ENCODE results near the gene TMEM139. TPM values are rescaled to one million over a fixed set of nuclear protein-coding genes. Genes with fewer than 3 reads are reported as not detected.
A peak's percentile ranks its signal among the peaks of the same experiment; 100 is the strongest.
"Not testable (repeated sequence)": the region's sequence is repeated elsewhere in the genome, so short reads cannot be mapped to it uniquely, and the experiment has no call there.

Gene TMEM139
- total and polyA plus RNA-seq, 7 experiments from 2014 or later: 0.32 to 0.62 (median 0.48) TPM; not detected in 1

GRCh38 chr7:143289421-143289820, 4.7 kb downstream of the TMEM139 start:
- no peaks in the 10 kb centered on the region for H3K27me3 ChIP-seq (ENCODE audit: control insufficient read depth in 2 of 2, insufficient read depth in 2 of 2, low read length in 2 of 2)
- H3K9me3 ChIP-seq (ENCODE audit: control insufficient read depth in 2 of 3, low read length in 3 of 3): no peaks in the 10 kb centered on the region
- peak overlapping the region; percentile 88 to 99 (median 95) for H3K4me3 Mint-ChIP-seq
- H3K4me3 ChIP-seq (ENCODE audit: low read length): peak overlapping the region; percentile 92
- peaks cover 15 to 40% (median 23%) of the 10 kb centered on the region in 5 donors for H3K36me3 Mint-ChIP-seq
- peaks cover 13 to 24% of the 10 kb centered on the region in 2 donors for H3K4me1 ChIP-seq (ENCODE audit: control insufficient read depth in 2 of 2, insufficient read depth in 2 of 2, low read length in 2 of 2)
- peaks cover 3 to 29% (median 13%) of the 10 kb centered on the region in 3 experiments for H3K36me3 ChIP-seq (ENCODE audit: control insufficient read depth in 2 of 3, insufficient read depth in 3 of 3, low read length in 3 of 3)
- no peak for DNase-seq
- H3K9me3 Mint-ChIP-seq: peaks cover 0 to 4% (median 0%) of the 10 kb centered on the region in 11 donors
- no peak for ATAC-seq
- POLR2A ChIA-PET: interaction anchor here (0.6 to 1.4 kb wide), 7 partner anchors 9 to 90 kb away, joined by 3 to 7 read pairs (median 3); no protein-coding TSS in a partner anchor
- intact Hi-C loops (cut with micrococcal nuclease): loop anchor here (1.0 to 5.0 kb wide), 6 partner anchors 10 to 481 kb away; no protein-coding TSS in a partner anchor
- H3K27me3 Mint-ChIP-seq: no peaks in the 10 kb centered on the region
- peak overlapping the region; percentile 85 for H3K27ac ChIP-seq (ENCODE audit: low read depth, low read length)
- peak overlapping the region in 8 of 9 donors; percentile 86 to 95 (median 90) for H3K27ac Mint-ChIP-seq
- CTCF ChIA-PET: interaction anchor here (1.4 to 4.8 kb wide), 2 partner anchors 10 to 49 kb away, joined by 5 to 31 read pairs; no protein-coding TSS in a partner anchor
- H3K4me1 Mint-ChIP-seq: peaks cover 36 to 63% (median 57%) of the 10 kb centered on the region in 7 donors

GRCh38 chr7:143289888-143290287, 5.1 kb downstream of the TMEM139 start:
- DNase-seq; H3K27me3 ChIP-seq (ENCODE audit: control insufficient read depth in 2 of 2, insufficient read depth in 2 of 2, low read length in 2 of 2); H3K27me3 Mint-ChIP-seq; H3K9me3 Mint-ChIP-seq; H3K27ac ChIP-seq (ENCODE audit: low read depth, low read length); ATAC-seq; H3K9me3 ChIP-seq (ENCODE audit: control insufficient read depth in 2 of 3, low read length in 3 of 3): not testable (repeated sequence)
- H3K27ac Mint-ChIP-seq: peak overlapping the region in 7 of 9 donors; percentile 45 to 95 (median 90)
- peaks cover 38 to 65% (median 62%) of the 10 kb centered on the region in 7 donors for H3K4me1 Mint-ChIP-seq
- peak overlapping the region; percentile 88 to 99 (median 95) for H3K4me3 Mint-ChIP-seq
- H3K4me1 ChIP-seq (ENCODE audit: control insufficient read depth in 2 of 2, insufficient read depth in 2 of 2, low read length in 2 of 2): peaks cover 13 to 24% of the 10 kb centered on the region in 2 donors
- intact Hi-C loops (cut with micrococcal nuclease): loop anchor here (1.0 to 5.0 kb wide), 6 partner anchors 9 to 481 kb away; no protein-coding TSS in a partner anchor
- peaks cover 3 to 34% (median 17%) of the 10 kb centered on the region in 3 experiments for H3K36me3 ChIP-seq (ENCODE audit: control insufficient read depth in 2 of 3, insufficient read depth in 3 of 3, low read length in 3 of 3)
- POLR2A ChIA-PET: interaction anchor here (0.6 to 1.4 kb wide), 7 partner anchors 10 to 90 kb away, joined by 3 to 7 read pairs (median 3); no protein-coding TSS in a partner anchor
- CTCF ChIA-PET: interaction anchor here (0.6 to 4.8 kb wide), 3 partner anchors 10 to 50 kb away, joined by 3 to 31 read pairs (median 5); no protein-coding TSS in a partner anchor
- H3K4me3 ChIP-seq (ENCODE audit: low read length): peak overlapping the region; percentile 92
- H3K36me3 Mint-ChIP-seq: peaks cover 16 to 43% (median 27%) of the 10 kb centered on the region in 5 donors

- Histone ChIP-seq H3K4me3 (ENCODE audit: low read length) (no peak overlapping the region), H3K9me3 (ENCODE audit: control insufficient read depth in 2 of 3, low read length in 3 of 3) (no peaks in the 10 kb centered on the region), H3K4me1 (ENCODE audit: control insufficient read depth in 2 of 2, insufficient read depth in 2 of 2, low read length in 2 of 2) (peaks cover 13 to 24% of the 10 kb centered on the region in 2 donors), H3K27me3 (ENCODE audit: control insufficient read depth in 2 of 2, insufficient read depth in 2 of 2, low read length in 2 of 2) (no peaks in the 10 kb centered on the region), H3K36me3 (ENCODE audit: control insufficient read depth in 2 of 3, insufficient read depth in 3 of 3, low read length in 3 of 3) (peaks cover 3 to 37% (median 19%) of the 10 kb centered on the region in 3 experiments), H3K27ac (ENCODE audit: low read depth, low read length) (no peak overlapping the region)
- no peak for ATAC-seq
- Mint-ChIP-seq H3K27me3 (no peaks in the 10 kb centered on the region), H3K4me3 (peak overlapping the region; percentile 88 to 99 (median 95)), H3K9me3 (peaks cover 0 to 4% (median 0%) of the 10 kb centered on the region in 11 donors), H3K36me3 (peaks cover 16 to 46% (median 27%) of the 10 kb centered on the region in 5 donors), H3K27ac (peak overlapping the region in 6 of 9 donors; percentile 42 to 95 (median 76)), H3K4me1 (peaks cover 39 to 68% (median 65%) of the 10 kb centered on the region in 7 donors)
- CTCF ChIA-PET: interaction anchor here (0.6 to 4.8 kb wide), 3 partner anchors 9 to 50 kb away, joined by 3 to 31 read pairs (median 5); no protein-coding TSS in a partner anchor
- no peak for DNase-seq
- POLR2A ChIA-PET: interaction anchor here (0.8 to 1.4 kb wide), 5 partner anchors 9 to 43 kb away, joined by 3 to 7 read pairs (median 5); no protein-coding TSS in a partner anchor
- intact Hi-C loops (cut with micrococcal nuclease): no loop called here
These were observed 5.5 kb downstream of the TMEM139 start for GRCh38 chr7:143290293-143290692.

GRCh38 chr7:143292876-143293275, 8.1 kb downstream of the TMEM139 start:
- peaks cover 8 to 27% of the 10 kb centered on the region in 2 donors for H3K4me1 ChIP-seq (ENCODE audit: control insufficient read depth in 2 of 2, insufficient read depth in 2 of 2, low read length in 2 of 2)
- Mint-ChIP-seq H3K9me3 (peaks cover 0 to 2% (median 0%) of the 10 kb centered on the region in 11 donors), H3K4me1 (peaks cover 47 to 79% (median 72%) of the 10 kb centered on the region in 7 donors), H3K4me3 (no peak overlapping the region), H3K36me3 (peaks cover 16 to 55% (median 35%) of the 10 kb centered on the region in 5 donors), H3K27ac (peak overlapping the region in 1 of 9 donors; percentile 15), H3K27me3 (no peaks in the 10 kb centered on the region)
- H3K4me3 ChIP-seq (ENCODE audit: low read length): no peak overlapping the region
- intact Hi-C loops (cut with micrococcal nuclease): no loop called here
- peaks cover 10 to 53% (median 25%) of the 10 kb centered on the region in 3 experiments for H3K36me3 ChIP-seq (ENCODE audit: control insufficient read depth in 2 of 3, insufficient read depth in 3 of 3, low read length in 3 of 3)
- no peaks in the 10 kb centered on the region for H3K27me3 ChIP-seq (ENCODE audit: control insufficient read depth in 2 of 2, insufficient read depth in 2 of 2, low read length in 2 of 2)
- no peak for ATAC-seq
- ChIA-PET POLR2A (interaction anchor here (3.1 kb wide), 1 partner anchor 52 kb away, joined by 13 read pairs; no protein-coding TSS in a partner anchor), CTCF (interaction anchor here (0.7 to 4.8 kb wide), 4 partner anchors 43 to 111 kb away, joined by 3 to 31 read pairs (median 4); no protein-coding TSS in a partner anchor)
- no peak overlapping the region for H3K27ac ChIP-seq (ENCODE audit: low read depth, low read length)
- H3K9me3 ChIP-seq (ENCODE audit: control insufficient read depth in 2 of 3, low read length in 3 of 3): no peaks in the 10 kb centered on the region
- no peak for DNase-seq

- Mint-ChIP-seq H3K36me3 (peaks cover 23 to 70% (median 46%) of the 10 kb centered on the region in 5 donors), H3K4me3 (peak overlapping the region in 7 of 10 donors; percentile 0 to 40 (median 32)), H3K27ac (peak overlapping the region; percentile 20 to 66 (median 50)), H3K4me1 (peaks cover 41 to 76% (median 70%) of the 10 kb centered on the region in 7 donors), H3K9me3 (no peaks in the 10 kb centered on the region), H3K27me3 (no peaks in the 10 kb centered on the region)
- ChIA-PET POLR2A (interaction anchor here (0.5 to 2.6 kb wide), 8 partner anchors 10 to 113 kb away, joined by 3 to 8 read pairs (median 4); partner anchors contain the start of genes EPHA1 and GSTK1), CTCF (interaction anchor here (0.7 to 7.5 kb wide), 4 partner anchors 10 to 470 kb away, joined by 3 to 177 read pairs (median 4); no protein-coding TSS in a partner anchor)
- no peak for ATAC-seq
- Histone ChIP-seq H3K27me3 (ENCODE audit: control insufficient read depth in 2 of 2, insufficient read depth in 2 of 2, low read length in 2 of 2) (no peaks in the 10 kb centered on the region), H3K27ac (ENCODE audit: low read depth, low read length) (no peak overlapping the region), H3K4me3 (ENCODE audit: low read length) (no peak overlapping the region), H3K4me1 (ENCODE audit: control insufficient read depth in 2 of 2, insufficient read depth in 2 of 2, low read length in 2 of 2) (peaks cover 8 to 11% of the 10 kb centered on the region in 2 donors), H3K9me3 (ENCODE audit: control insufficient read depth in 2 of 3, low read length in 3 of 3) (no peaks in the 10 kb centered on the region), H3K36me3 (ENCODE audit: control insufficient read depth in 2 of 3, insufficient read depth in 3 of 3, low read length in 3 of 3) (peaks cover 10 to 66% (median 44%) of the 10 kb centered on the region in 3 experiments)
- intact Hi-C loops (cut with micrococcal nuclease): no loop called here
- DNase-seq: no peak
These were observed 11.1 kb downstream of the TMEM139 start for GRCh38 chr7:143295870-143296269.

GRCh38 chr7:143296686-143297085, 11.9 kb downstream of the TMEM139 start:
- Histone ChIP-seq H3K36me3 (ENCODE audit: control insufficient read depth in 2 of 3, insufficient read depth in 3 of 3, low read length in 3 of 3) (peaks cover 10 to 75% (median 52%) of the 10 kb centered on the region in 3 experiments), H3K4me1 (ENCODE audit: control insufficient read depth in 2 of 2, insufficient read depth in 2 of 2, low read length in 2 of 2) (peaks cover 7 to 10% of the 10 kb centered on the region in 2 donors), H3K27me3 (ENCODE audit: control insufficient read depth in 2 of 2, insufficient read depth in 2 of 2, low read length in 2 of 2) (no peaks in the 10 kb centered on the region), H3K9me3 (ENCODE audit: control insufficient read depth in 2 of 3, low read length in 3 of 3) (no peaks in the 10 kb centered on the region), H3K4me3 (ENCODE audit: low read length) (no peak overlapping the region), H3K27ac (ENCODE audit: low read depth, low read length) (no peak overlapping the region)
- peaks cover 37 to 76% (median 62%) of the 10 kb centered on the region in 7 donors for H3K4me1 Mint-ChIP-seq
- intact Hi-C loops (cut with micrococcal nuclease): no loop called here
- ChIA-PET CTCF (interaction anchor here (0.6 to 7.5 kb wide), 5 partner anchors 9 to 471 kb away, joined by 3 to 177 read pairs (median 3); no protein-coding TSS in a partner anchor), POLR2A (interaction anchor here (0.7 to 2.0 kb wide), 10 partner anchors 9 to 112 kb away, joined by 3 to 7 read pairs (median 4); partner anchors contain the start of genes CASP2, EPHA1 and GSTK1)
- H3K27me3 Mint-ChIP-seq: no peaks in the 10 kb centered on the region
- no peak for ATAC-seq
- DNase-seq: no peak
- H3K36me3 Mint-ChIP-seq: peaks cover 25 to 70% (median 48%) of the 10 kb centered on the region in 5 donors
- H3K27ac Mint-ChIP-seq: peak overlapping the region; percentile 9 to 63 (median 24)
- no peaks in the 10 kb centered on the region for H3K9me3 Mint-ChIP-seq
- H3K4me3 Mint-ChIP-seq: peak overlapping the region in 3 of 10 donors; percentile 32 to 39 (median 33)
